T-cell (primary cell): Measurements from ENCODE around the gene YY2. TPM values are rescaled to one million over a fixed set of nuclear protein-coding genes. Genes with fewer than 3 reads are reported as not detected.

Experiments used
- ATAC-seq, 4 experiments: fragments of 200-7000 bp in 3 of 4; fragments of 150-1000 bp in 1 of 4; cut with Tn5 transposase; replicated peaks in 1 of 4; 1 replicate in 3 of 4; 2 replicates in 1 of 4; pipeline ENCODE4 v1.10.0; 2021; ENCODE audit warnings: moderate library complexity in 3 of 4, mild to moderate bottlenecking in 2 of 4, moderate number of reproducible peaks in 1 of 4
- CTCF ChIA-PET, 2 donors: fragments of 300-600 bp; sonication (Branson Sonifier 250); formaldehyde crosslinking; loops; one replicate each; lab custom pipeline; 2022; ENCODE audit warnings: antibody characterized with exemption in 2 of 2; lab: Charles Lee
- POLR2A ChIA-PET, 2 donors: fragments of 300-600 bp; sonication (Branson Sonifier 250); formaldehyde crosslinking; loops; one replicate each; lab custom pipeline; 2022; ENCODE audit warnings: antibody characterized with exemption in 2 of 2; lab: Charles Lee
- DNase-seq, 35 experiments: peaks; one replicate each; pipeline versions ENCODE4 v3.0.0 to v3.0.0-alpha.2; 2013 to 2023
- H3K27ac ChIP-seq: one replicate; pipeline ENCODE4 v1.5.1; 2013; ENCODE audit warnings: low read length
- H3K27me3 ChIP-seq, 2 experiments: replicated peaks in 1 of 2; 1 replicate in 1 of 2; 2 replicates in 1 of 2; pipeline versions ENCODE4 v1.6.1 to v1.7.0; 2013; ENCODE audit warnings: low read length in 1 of 2, mixed read lengths in 1 of 2; ENCODE audit not compliant: control insufficient read depth in 2 of 2, insufficient read depth in 2 of 2; ENCODE audit errors: extremely low read depth in 1 of 2
- H3K36me3 ChIP-seq, 2 donors: 1 replicate in 1 of 2; 2 replicates in 1 of 2; pipeline versions ENCODE4 v1.6.1 to v1.7.0; 2013; ENCODE audit warnings: low read length in 1 of 2; ENCODE audit not compliant: control insufficient read depth in 2 of 2, insufficient read depth in 1 of 2; ENCODE audit errors: extremely low read depth in 1 of 2
- H3K4me1 ChIP-seq, 2 experiments: 1 replicate in 1 of 2; 2 replicates in 1 of 2; pipeline versions ENCODE4 v1.6.1 to v1.7.0; 2013; ENCODE audit warnings: low read length in 2 of 2, mixed read lengths in 1 of 2; ENCODE audit not compliant: insufficient read depth in 2 of 2, control insufficient read depth in 1 of 2; ENCODE audit errors: extremely low read depth in 1 of 2
- H3K4me3 ChIP-seq, 2 donors: 1 replicate in 1 of 2; 2 replicates in 1 of 2; pipeline versions ENCODE4 v1.5.1 to v1.7.0; 2013; ENCODE audit warnings: mild to moderate bottlenecking in 2 of 2, low read length in 1 of 2, moderate library complexity in 1 of 2; ENCODE audit not compliant: control insufficient read depth in 1 of 2; ENCODE audit errors: extremely low read depth in 1 of 2
- H3K9me3 ChIP-seq: 2 replicates; pipeline ENCODE4 v1.7.0; 2013
- H3K27ac Mint-ChIP-seq, 2 donors: one replicate each; pipeline ENCODE4 v1.8.0; 2020 to 2021; ENCODE audit warnings: mild to moderate bottlenecking in 2 of 2, mixed read lengths in 2 of 2
- H3K27me3 Mint-ChIP-seq, 2 donors: one replicate each; pipeline ENCODE4 v1.8.0; 2021 to 2022; ENCODE audit warnings: mixed read lengths in 2 of 2
- H3K36me3 Mint-ChIP-seq: one replicate; pipeline ENCODE4 v1.8.0; 2021; ENCODE audit warnings: mixed read lengths
- H3K4me1 Mint-ChIP-seq, 3 donors: one replicate each; pipeline ENCODE4 v1.8.0; 2020 to 2022; ENCODE audit warnings: mixed read lengths in 3 of 3, mild to moderate bottlenecking in 1 of 3
- H3K4me3 Mint-ChIP-seq, 3 donors: one replicate each; pipeline ENCODE4 v1.8.0; 2020 to 2022; ENCODE audit warnings: mild to moderate bottlenecking in 3 of 3, mixed read lengths in 3 of 3, moderate library complexity in 3 of 3
- H3K9me3 Mint-ChIP-seq, 3 donors: one replicate each; pipeline ENCODE4 v1.8.0; 2020 to 2022; ENCODE audit warnings: mixed read lengths in 3 of 3
- WGBS: methylation state at CpG from one replicate; pipeline ENCODE4 v1.1.5; 2013; ENCODE audit warnings: missing lambda C conversion rate; ENCODE audit not compliant: insufficient coverage; 5-methylcytosine and 5-hydroxymethylcytosine counted together
- total RNA-seq, 35 experiments: library from RNA in 6 of 35; stranded (reverse) in 6 of 35; fragments of 120-200 nt in 1 of 35; gene quantifications; one replicate each; pipeline versions ENCODE4 v1.2.1 to v1.2.4 and lab custom pipeline; 2013 to 2026

YY2 gene
- total RNA-seq, 5 donors from 2014 or later (not counting 1 experiment from before 2014, with no cell fraction given) = 0.61 to 2.4 (median 1.3) TPM

DNA sequence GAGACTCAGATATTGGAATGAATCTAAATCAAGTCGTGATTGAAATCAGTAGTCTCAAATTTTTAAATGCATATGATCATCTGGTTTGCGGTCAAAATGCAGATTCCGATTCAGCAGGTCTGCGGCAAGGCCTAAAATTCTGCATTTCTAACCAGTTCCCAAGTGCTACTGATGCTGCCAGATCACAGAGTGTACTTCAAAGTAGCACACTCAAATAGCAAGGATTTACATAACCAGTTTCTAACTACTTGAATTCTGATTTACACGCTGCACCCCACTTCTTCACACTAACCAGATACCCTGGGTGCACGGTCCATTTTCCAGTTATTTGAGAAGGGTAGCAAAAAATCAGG lies 15.6 kb upstream of the YY2 start:
- 0% methylated on average over 4 of the region's 6 CpGs for WGBS
- DNase-seq (peak in 1 of 35 experiments; percentile 16), ATAC-seq (no peak)
- Mint-ChIP-seq H3K27me3 (peaks cover 0 to 6% of the 10 kb centered on the region in 2 donors), H3K4me3 (peak overlapping the region; percentile 88 to 90 (median 88)), H3K4me1 (peaks cover 6 to 14% (median 11%) of the 10 kb centered on the region in 3 donors), H3K9me3 (no peaks in the 10 kb centered on the region), H3K27ac (peak overlapping the region; percentile 50 to 74), H3K36me3 (peaks cover 5% of the 10 kb centered on the region)
- H3K36me3 ChIP-seq = peaks cover 0 to 2% of the 10 kb centered on the region in 2 donors
- peak overlapping the region; percentile 62 for H3K27ac ChIP-seq
- no peaks in the 10 kb centered on the region for H3K27me3 ChIP-seq
- no peaks in the 10 kb centered on the region for H3K9me3 ChIP-seq
- ChIA-PET POLR2A (no interaction called here), CTCF (interaction anchor here in 1 of 2 donors (0.6 kb wide), 1 partner anchor 11 kb away, joined by 3 read pairs; no protein-coding TSS in a partner anchor)
- H3K4me3 ChIP-seq = peak overlapping the region; percentile 64 to 77
- peaks cover 2 to 7% of the 10 kb centered on the region in 2 experiments for H3K4me1 ChIP-seq

- Mint-ChIP-seq H3K4me1 (peaks cover 6 to 14% (median 12%) of the 10 kb centered on the region in 3 donors), H3K36me3 (peaks cover 18% of the 10 kb centered on the region), H3K27me3 (peaks cover 0 to 4% of the 10 kb centered on the region in 2 donors), H3K4me3 (no peak overlapping the region), H3K9me3 (no peaks in the 10 kb centered on the region), H3K27ac (no peak overlapping the region)
- ChIA-PET CTCF (no interaction called here), POLR2A (no interaction called here)
- DNase-seq (no peak), ATAC-seq (no peak)
- Histone ChIP-seq H3K36me3 (peaks cover 0 to 7% of the 10 kb centered on the region in 2 donors), H3K27me3 (no peaks in the 10 kb centered on the region), H3K4me3 (no peak overlapping the region), H3K9me3 (no peaks in the 10 kb centered on the region), H3K4me1 (peaks cover 2 to 7% of the 10 kb centered on the region in 2 experiments), H3K27ac (no peak overlapping the region)
- no CpG with 5 or more reads among the region's 5 CpGs for WGBS
Measured at GRCh38 chrX:21843179-21843578, 12.6 kb upstream of the YY2 start.

GRCh38 chrX:21845096-21845495 lies 10.7 kb upstream of the YY2 start:
- DNase-seq (no peak), ATAC-seq (no peak)
- Histone ChIP-seq H3K4me3 (no peak overlapping the region), H3K27me3 (no peaks in the 10 kb centered on the region), H3K9me3 (no peaks in the 10 kb centered on the region), H3K27ac (no peak overlapping the region), H3K4me1 (peaks cover 2 to 6% of the 10 kb centered on the region in 2 experiments), H3K36me3 (peaks cover 0 to 7% of the 10 kb centered on the region in 2 donors)
- POLR2A ChIA-PET = interaction anchor here in 1 of 2 donors (0.5 kb wide), 1 partner anchor 127 kb away, joined by 3 read pairs; no protein-coding TSS in a partner anchor
- H3K27me3 Mint-ChIP-seq = peaks cover 0 to 4% of the 10 kb centered on the region in 2 donors
- H3K27ac Mint-ChIP-seq = no peak overlapping the region
- H3K36me3 Mint-ChIP-seq = peaks cover 18% of the 10 kb centered on the region
- no CpG with 5 or more reads among the region's 6 CpGs for WGBS
- H3K9me3 Mint-ChIP-seq = no peaks in the 10 kb centered on the region
- H3K4me3 Mint-ChIP-seq = no peak overlapping the region
- peaks cover 5 to 11% (median 9%) of the 10 kb centered on the region in 3 donors for H3K4me1 Mint-ChIP-seq
- CTCF ChIA-PET = no interaction called here

- H3K27ac Mint-ChIP-seq = no peak overlapping the region
Measured at GRCh38 chrX:21847342-21847741, 8.4 kb upstream of the YY2 start.

DNA sequence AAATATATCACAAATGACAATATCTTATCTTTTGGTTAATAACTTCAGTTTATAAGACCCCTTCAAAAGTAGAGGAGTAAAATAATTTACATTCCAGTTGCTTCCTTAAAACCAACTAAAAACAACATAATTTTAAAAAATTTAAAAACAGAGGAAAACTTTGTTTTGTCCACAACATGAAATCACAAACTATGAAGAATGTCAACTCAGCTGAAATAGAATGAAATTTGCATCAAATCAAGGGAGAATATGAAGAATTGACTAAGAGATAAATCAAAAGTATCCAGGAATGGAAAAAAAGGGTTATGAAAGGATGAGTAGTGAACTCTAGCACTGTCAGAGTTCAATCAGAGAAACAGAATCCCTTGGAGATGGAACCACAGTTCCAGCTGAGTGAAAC lies 2.2 kb upstream of the YY2 start:
- H3K36me3 Mint-ChIP-seq = peaks cover 15% of the 10 kb centered on the region
- DNase-seq (no peak), ATAC-seq (no peak)
- no peaks in the 10 kb centered on the region for H3K9me3 Mint-ChIP-seq
- Histone ChIP-seq H3K36me3 (peaks cover 4 to 17% of the 10 kb centered on the region in 2 donors), H3K4me3 (no peak overlapping the region), H3K9me3 (no peaks in the 10 kb centered on the region), H3K27ac (no peak overlapping the region), H3K27me3 (no peaks in the 10 kb centered on the region), H3K4me1 (no peaks in the 10 kb centered on the region)
- ChIA-PET CTCF (no interaction called here), POLR2A (no interaction called here)
- no peak overlapping the region for H3K27ac Mint-ChIP-seq
- no peaks in the 10 kb centered on the region for H3K27me3 Mint-ChIP-seq
- H3K4me3 Mint-ChIP-seq = no peak overlapping the region
- peaks cover 0 to 1% (median 0%) of the 10 kb centered on the region in 3 donors for H3K4me1 Mint-ChIP-seq

More at GRCh38 chrX:21847342-21847741, 8.4 kb upstream of the YY2 start:
- Mint-ChIP-seq H3K36me3 (peaks cover 18% of the 10 kb centered on the region), H3K9me3 (no peaks in the 10 kb centered on the region), H3K4me1 (peaks cover 0 to 2% (median 0%) of the 10 kb centered on the region in 3 donors), H3K27me3 (peaks cover 0 to 4% of the 10 kb centered on the region in 2 donors), H3K4me3 (no peak overlapping the region)
- H3K4me3 ChIP-seq = no peak overlapping the region
- H3K36me3 ChIP-seq = peaks cover 0 to 10% of the 10 kb centered on the region in 2 donors
- H3K4me1 ChIP-seq = no peaks in the 10 kb centered on the region
- WGBS = no CpG with 5 or more reads among the region's 1 CpG
- no peak overlapping the region for H3K27ac ChIP-seq
- CTCF ChIA-PET = no interaction called here
- H3K27me3 ChIP-seq = no peaks in the 10 kb centered on the region
- ATAC-seq (no peak), DNase-seq (no peak)
- H3K9me3 ChIP-seq = no peaks in the 10 kb centered on the region
- POLR2A ChIA-PET = interaction anchor here in 1 of 2 donors (0.6 kb wide), 1 partner anchor 280 kb away, joined by 4 read pairs; no protein-coding TSS in a partner anchor

DNA sequence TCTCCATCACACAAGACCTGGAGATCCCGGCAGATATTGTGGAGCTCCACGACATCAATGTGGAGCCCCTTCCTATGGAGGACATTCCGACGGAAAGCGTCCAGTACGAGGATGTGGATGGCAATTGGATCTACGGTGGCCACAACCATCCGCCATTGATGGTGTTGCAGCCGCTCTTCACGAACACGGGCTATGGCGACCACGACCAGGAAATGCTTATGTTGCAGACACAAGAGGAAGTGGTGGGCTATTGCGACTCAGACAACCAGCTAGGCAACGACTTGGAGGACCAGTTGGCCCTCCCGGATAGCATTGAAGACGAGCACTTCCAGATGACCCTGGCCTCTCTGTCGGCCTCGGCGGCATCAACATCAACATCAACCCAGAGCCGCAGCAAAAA lies 717 bp downstream of the YY2 start:
- no peaks in the 10 kb centered on the region for H3K27me3 Mint-ChIP-seq
- peaks cover 23% of the 10 kb centered on the region for H3K36me3 Mint-ChIP-seq
- ATAC-seq = no peak
- Histone ChIP-seq H3K4me3 (no peak overlapping the region), H3K9me3 (no peaks in the 10 kb centered on the region), H3K27me3 (no peaks in the 10 kb centered on the region), H3K36me3 (peaks cover 4 to 14% of the 10 kb centered on the region in 2 donors), H3K27ac (no peak overlapping the region), H3K4me1 (no peaks in the 10 kb centered on the region)
- peaks cover 0 to 8% (median 1%) of the 10 kb centered on the region in 3 donors for H3K4me1 Mint-ChIP-seq
- WGBS = no CpG with 5 or more reads among the region's 21 CpGs
- H3K9me3 Mint-ChIP-seq = no peaks in the 10 kb centered on the region
- POLR2A ChIA-PET = no interaction called here
- H3K27ac Mint-ChIP-seq = no peak overlapping the region
- no peak for DNase-seq
- H3K4me3 Mint-ChIP-seq = no peak overlapping the region
- CTCF ChIA-PET = no interaction called here
